AG09309 (cell line): ENCODE data around the gene TBC1D1.

Source experiments
- DNase-seq: peaks from one replicate; pipeline ENCODE4 v3.0.0-alpha.2; 2010; ENCODE audit warnings: low read depth
- H3K4me3 ChIP-seq: 2 replicates; pipeline ENCODE4 v1.5.1; 2011; ENCODE audit warnings: mild to moderate bottlenecking, low read depth, low read length, moderate library complexity; ENCODE audit not compliant: control insufficient read depth
- CTCF ChIP-seq: IDR thresholded peaks from 2 replicates; pipeline ENCODE4 v1.5.1; 2011; ENCODE audit warnings: mild to moderate bottlenecking, low read depth, low read length, inconsistent platforms; ENCODE audit not compliant: insufficient read depth, control insufficient read depth; ENCODE audit errors: missing control alignments

The TBC1D1 gene

GRCh38 chr4:38120772-38121171, 229.9 kb downstream of the TBC1D1 start:
- TF ChIP-seq CTCF, result no peak

GRCh38 chr4:38122060-38122459, 231.2 kb downstream of the TBC1D1 start:
- TF ChIP-seq CTCF, result no peak
- no peak for DNase-seq
- H3K4me3 ChIP-seq, result no peak overlapping the region

More at GRCh38 chr4:38120772-38121171, 229.9 kb downstream of the TBC1D1 start:
- DNase-seq, result no peak
- H3K4me3 ChIP-seq, result no peak overlapping the region

GRCh38 chr4:38123555-38123954, 232.7 kb downstream of the TBC1D1 start:
- no peak for TF ChIP-seq CTCF
- no peak for DNase-seq
- no peak overlapping the region for H3K4me3 ChIP-seq

GRCh38 chr4:38124961-38125360, 234.1 kb downstream of the TBC1D1 start:
- no peak for TF ChIP-seq CTCF
- DNase-seq, result no peak
- H3K4me3 ChIP-seq, result no peak overlapping the region

GRCh38 chr4:38125816-38126215, 234.9 kb downstream of the TBC1D1 start:
- no peak for TF ChIP-seq CTCF
- H3K4me3 ChIP-seq, result no peak overlapping the region
- no peak for DNase-seq

- H3K4me3 ChIP-seq, result no peak overlapping the region
- no peak for DNase-seq
- no peak for TF ChIP-seq CTCF
Observed at GRCh38 chr4:38128478-38129459, 237.9 kb downstream of the TBC1D1 start.
